Mononuclear cell (primary cell): ENCODE results near the gene LEKR1. TPM values are rescaled to one million over a fixed set of nuclear protein-coding genes. Genes with fewer than 3 reads are reported as not detected.
A peak's percentile ranks its signal among the peaks of the same experiment; 100 is the strongest.

Experiments used
- H3K27me3 ChIP-seq: 2 replicates; pipeline ENCODE4 v1.6.0; 2011; ENCODE audit warnings: low read length, control low read depth; ENCODE audit not compliant: insufficient read depth
- H3K4me1 ChIP-seq: 2 replicates; pipeline ENCODE4 v1.5.1; 2011; ENCODE audit warnings: mild to moderate bottlenecking, low read length, control low read depth; ENCODE audit not compliant: insufficient read depth
- H3K4me3 ChIP-seq: 2 replicates; pipeline ENCODE4 v1.5.1; 2011; ENCODE audit warnings: mild to moderate bottlenecking, low read length, moderate library complexity
- H3K9me3 ChIP-seq: 2 replicates; pipeline ENCODE4 v1.5.1; 2011; ENCODE audit warnings: low read depth, mild to moderate bottlenecking, control low read depth, low read length
- total RNA-seq: library from RNA; depleted of rRNA; stranded (reverse); fragments of >200 nt; gene quantifications from one replicate; pipeline ENCODE4 v1.2.3, GENCODE V29; 2012

Gene LEKR1
- 9.4 TPM for total RNA-seq

DNA sequence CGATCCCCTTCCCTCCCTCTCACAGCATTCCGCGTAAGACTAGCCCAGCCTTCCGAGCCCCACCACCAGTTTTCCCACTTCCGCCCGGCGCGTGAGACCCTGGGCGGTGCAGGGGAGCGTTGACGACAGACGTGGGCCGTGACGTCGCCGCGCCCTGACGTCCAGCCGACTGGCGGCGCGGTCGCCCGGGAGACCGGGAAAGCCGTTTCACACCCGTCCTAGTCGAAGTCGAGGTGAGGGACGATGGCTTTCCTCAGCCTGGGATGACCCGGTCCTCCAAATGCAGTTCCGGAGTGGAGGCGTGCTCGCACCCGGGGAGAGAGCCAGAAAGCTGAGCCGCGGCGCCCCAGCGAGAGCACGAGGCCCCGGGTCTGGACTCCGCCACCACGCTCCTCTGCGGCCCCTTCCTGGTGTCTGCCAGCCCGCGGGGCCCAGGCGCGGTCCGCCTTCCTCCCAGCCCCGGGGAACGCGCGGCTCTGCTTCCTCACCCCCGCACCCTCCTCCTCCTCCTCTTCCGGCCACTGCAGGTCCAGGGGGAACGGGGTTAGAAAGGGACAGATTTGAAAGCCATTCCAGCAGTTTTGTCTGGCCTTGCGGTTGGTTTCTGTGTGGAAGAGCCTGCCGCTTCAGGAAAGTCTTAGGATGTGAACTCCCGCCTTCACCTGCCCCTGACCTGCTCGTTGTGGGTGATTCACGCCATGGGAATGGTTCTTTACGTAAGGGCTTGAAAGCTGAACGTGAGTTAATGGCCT, at the start of gene LEKR1:
TSS of gene LEKR1 (plus strand) at position 210 of the 752 bp plus-strand sequence. CDS start 2,977 bp downstream, outside the sequence.
- no peaks in the 10 kb centered on the region for H3K9me3 ChIP-seq
- H3K27me3 ChIP-seq = no peaks in the 10 kb centered on the region
- H3K4me3 ChIP-seq = peak within 1 kb of the TSS; percentile 73
- H3K4me1 ChIP-seq = peaks cover 15% of the 10 kb centered on the region

GRCh38 chr3:156776871-156777270, 49.3 kb upstream of the LEKR1 start:
- H3K4me1 ChIP-seq = no peaks in the 10 kb centered on the region
- H3K9me3 ChIP-seq = no peaks in the 10 kb centered on the region
- no peaks in the 10 kb centered on the region for H3K27me3 ChIP-seq
- H3K4me3 ChIP-seq = no peak overlapping the region

GRCh38 chr3:156781310-156782230, 44.6 kb upstream of the LEKR1 start:
- no peaks in the 10 kb centered on the region for H3K4me1 ChIP-seq
- no peaks in the 10 kb centered on the region for H3K9me3 ChIP-seq
- H3K4me3 ChIP-seq = no peak overlapping the region
- no peaks in the 10 kb centered on the region for H3K27me3 ChIP-seq

GRCh38 chr3:156782319-156782718, 43.8 kb upstream of the LEKR1 start:
- Histone ChIP-seq H3K4me3 (no peak overlapping the region), H3K4me1 (no peaks in the 10 kb centered on the region), H3K27me3 (no peaks in the 10 kb centered on the region), H3K9me3 (no peaks in the 10 kb centered on the region)

- Histone ChIP-seq H3K4me3 (no peak overlapping the region), H3K4me1 (no peaks in the 10 kb centered on the region), H3K27me3 (no peaks in the 10 kb centered on the region), H3K9me3 (no peaks in the 10 kb centered on the region)
Observed at GRCh38 chr3:156782921-156783320, 43.2 kb upstream of the LEKR1 start.

DNA sequence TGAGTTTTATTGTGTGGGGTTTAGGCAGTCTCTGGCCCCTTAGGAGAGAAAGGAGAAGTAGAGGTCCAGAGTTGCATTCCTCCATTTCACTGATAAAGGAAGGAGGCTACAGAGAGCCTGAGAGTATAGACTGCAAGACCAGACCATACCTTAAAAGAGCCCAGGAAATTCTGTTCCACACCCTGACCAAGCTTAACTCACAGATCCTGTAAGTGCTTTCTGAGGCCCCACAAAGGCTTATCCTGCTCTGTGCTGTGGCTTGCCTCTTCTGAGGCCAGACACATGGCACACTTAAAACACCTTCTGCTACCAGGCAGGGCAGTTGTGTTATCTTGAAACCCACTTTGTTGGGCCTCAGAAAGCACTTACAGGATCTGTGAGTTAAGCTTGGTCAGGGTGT, 39.2 kb upstream of the LEKR1 start:
- Histone ChIP-seq H3K4me3 (no peak overlapping the region), H3K4me1 (no peaks in the 10 kb centered on the region), H3K9me3 (no peaks in the 10 kb centered on the region), H3K27me3 (no peaks in the 10 kb centered on the region)

GRCh38 chr3:156787926-156788663, 38.1 kb upstream of the LEKR1 start:
- Histone ChIP-seq H3K4me1 (peaks cover 3% of the 10 kb centered on the region), H3K27me3 (no peaks in the 10 kb centered on the region), H3K9me3 (no peaks in the 10 kb centered on the region), H3K4me3 (no peak overlapping the region)

GRCh38 chr3:156788846-156789245, 37.3 kb upstream of the LEKR1 start:
- no peaks in the 10 kb centered on the region for H3K9me3 ChIP-seq
- no peak overlapping the region for H3K4me3 ChIP-seq
- H3K27me3 ChIP-seq = no peaks in the 10 kb centered on the region
- peaks cover 9% of the 10 kb centered on the region for H3K4me1 ChIP-seq

DNA sequence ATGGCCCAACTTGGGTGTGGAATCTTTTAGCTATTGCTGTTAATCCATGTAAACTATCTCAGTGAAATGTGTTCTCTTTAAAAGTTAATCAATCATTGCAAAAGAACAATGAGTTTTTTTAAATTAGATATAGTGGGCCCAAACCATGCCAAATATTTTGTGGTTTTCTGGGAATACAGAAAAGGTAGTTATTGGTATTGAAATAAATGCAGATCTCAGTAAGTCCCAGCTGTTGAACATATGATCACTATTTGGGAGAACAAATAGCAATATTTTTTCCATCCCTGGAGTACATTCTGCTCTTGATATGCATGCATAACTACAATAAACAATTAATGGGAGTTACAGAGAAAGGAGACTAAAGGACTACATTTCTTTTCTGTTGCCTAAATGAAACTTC, 36.0 kb upstream of the LEKR1 start:
- H3K9me3 ChIP-seq = no peaks in the 10 kb centered on the region
- no peaks in the 10 kb centered on the region for H3K27me3 ChIP-seq
- H3K4me3 ChIP-seq = no peak overlapping the region
- peaks cover 9% of the 10 kb centered on the region for H3K4me1 ChIP-seq

GRCh38 chr3:156792114-156792513, 34.0 kb upstream of the LEKR1 start:
- Histone ChIP-seq H3K27me3 (no peaks in the 10 kb centered on the region), H3K4me1 (peaks cover 9% of the 10 kb centered on the region), H3K9me3 (no peaks in the 10 kb centered on the region), H3K4me3 (no peak overlapping the region)

DNA sequence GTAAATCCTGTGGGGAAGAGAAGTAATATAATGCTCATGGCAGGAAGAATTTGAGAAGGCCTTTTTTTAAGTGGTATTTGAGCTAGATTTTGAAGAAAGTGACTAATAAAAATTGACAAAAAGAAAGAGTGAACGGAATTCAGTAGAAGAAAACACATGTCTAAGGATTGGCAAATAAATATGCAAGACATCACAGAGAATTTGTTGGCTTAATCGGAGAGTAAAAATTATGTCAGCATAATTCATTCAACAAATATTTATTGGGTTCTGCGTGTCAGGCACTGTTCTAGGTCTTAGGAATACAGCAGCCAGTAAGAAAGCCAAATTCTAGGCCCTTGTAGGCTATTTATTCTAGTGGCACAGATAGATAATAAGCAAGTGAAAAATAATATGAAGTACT, 33.6 kb upstream of the LEKR1 start:
- Histone ChIP-seq H3K9me3 (no peaks in the 10 kb centered on the region), H3K4me3 (no peak overlapping the region), H3K27me3 (no peaks in the 10 kb centered on the region), H3K4me1 (peaks cover 9% of the 10 kb centered on the region)

DNA sequence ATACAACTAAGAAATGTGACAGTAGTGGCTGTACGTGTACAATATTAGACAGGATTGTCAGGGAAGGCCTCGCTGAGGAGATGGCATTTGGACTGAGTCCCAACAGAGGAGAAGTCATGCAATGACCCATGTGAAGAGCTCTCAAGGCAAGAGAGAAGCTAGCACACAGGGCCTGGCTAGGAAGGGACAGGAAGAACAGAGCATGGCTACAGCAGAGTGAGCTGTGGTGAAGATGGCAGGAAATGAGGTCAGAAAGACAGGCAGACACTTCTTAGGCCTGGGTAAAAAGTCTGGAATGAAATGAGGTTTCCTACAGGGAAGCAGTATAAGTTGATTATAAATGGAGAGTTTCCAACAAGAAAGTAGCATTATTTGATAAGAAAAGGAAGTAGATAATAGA, 33.2 kb upstream of the LEKR1 start:
- Histone ChIP-seq H3K4me3 (no peak overlapping the region), H3K9me3 (no peaks in the 10 kb centered on the region), H3K4me1 (peaks cover 9% of the 10 kb centered on the region), H3K27me3 (no peaks in the 10 kb centered on the region)

- no peak overlapping the region for H3K4me3 ChIP-seq
- no peaks in the 10 kb centered on the region for H3K27me3 ChIP-seq
- H3K4me1 ChIP-seq = peaks cover 9% of the 10 kb centered on the region
- H3K9me3 ChIP-seq = no peaks in the 10 kb centered on the region
Observed at GRCh38 chr3:156793400-156793799, 32.8 kb upstream of the LEKR1 start.

DNA sequence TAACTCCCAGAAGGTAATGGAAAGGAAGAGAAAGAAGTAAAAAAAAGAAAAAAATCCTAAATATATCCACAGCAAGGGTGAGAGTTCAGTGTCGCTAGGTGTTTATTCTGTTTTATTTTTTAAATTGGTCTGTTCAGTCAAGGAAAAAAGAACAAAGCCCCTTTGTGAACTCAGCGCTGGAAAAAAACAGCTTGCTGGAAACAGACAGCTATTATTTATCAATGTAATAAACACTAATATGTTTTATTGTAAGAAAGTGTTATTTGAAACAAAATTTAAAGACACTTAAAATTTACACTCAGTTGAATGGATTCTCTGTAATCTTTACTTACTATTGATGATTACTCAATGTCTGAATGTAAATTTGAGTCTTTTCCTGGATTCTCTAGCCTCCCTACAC, 32.3 kb upstream of the LEKR1 start:
- H3K4me1 ChIP-seq = peaks cover 9% of the 10 kb centered on the region
- H3K27me3 ChIP-seq = no peaks in the 10 kb centered on the region
- H3K9me3 ChIP-seq = no peaks in the 10 kb centered on the region
- H3K4me3 ChIP-seq = no peak overlapping the region
